Smooth muscle cell (in vitro differentiated cells): ENCODE measurements around the gene SLC35A3. TPM values are rescaled to one million over a fixed set of nuclear protein-coding genes. Genes with fewer than 3 reads are reported as not detected.

Experiments used
- DNase-seq: peaks from one replicate; lab custom pipeline; 2025; ENCODE audit not compliant: unreplicated experiment; lab: John Stamatoyannopoulos, UW
- H2AFZ ChIP-seq: fragments of 200-600 bp; sonication (generic); 2 replicates; pipeline ENCODE4 v1.6.0; 2016; ENCODE audit warnings: antibody characterized with exemption, low read depth, mild to moderate bottlenecking
- H3F3A ChIP-seq: fragments of 200-600 bp; sonication (generic); 2 replicates; pipeline ENCODE4 v1.6.0; 2017; ENCODE audit warnings: antibody characterized with exemption, low read depth
- H3K27ac ChIP-seq: fragments of 200-600 bp; sonication (generic); 2 replicates; pipeline ENCODE4 v1.5.1; 2016; ENCODE audit warnings: low read depth, mild to moderate bottlenecking
- H3K27me3 ChIP-seq: fragments of 200-600 bp; sonication (generic); 2 replicates; pipeline ENCODE4 v1.6.1; 2016; ENCODE audit warnings: low read depth, mild to moderate bottlenecking
- H3K36me3 ChIP-seq: fragments of 200-600 bp; sonication (generic); 2 replicates; pipeline ENCODE4 v1.5.1; 2016; ENCODE audit warnings: low read depth
- H3K4me1 ChIP-seq: fragments of 200-600 bp; sonication (generic); 2 replicates; pipeline ENCODE4 v1.5.1; 2016; ENCODE audit warnings: low read depth
- H3K4me2 ChIP-seq: fragments of 200-600 bp; sonication (generic); 2 replicates; pipeline ENCODE4 v1.6.0; 2016; ENCODE audit warnings: mild to moderate bottlenecking
- H3K4me3 ChIP-seq: fragments of 200-600 bp; sonication (generic); 2 replicates; pipeline ENCODE4 v1.5.1; 2016; ENCODE audit warnings: mild to moderate bottlenecking
- H3K79me2 ChIP-seq: fragments of 200-600 bp; sonication (generic); 2 replicates; pipeline ENCODE4 v1.6.0; 2016; ENCODE audit warnings: low read depth, mild to moderate bottlenecking
- H3K9ac ChIP-seq: fragments of 200-600 bp; sonication (generic); 2 replicates; pipeline ENCODE4 v1.6.0; 2016; ENCODE audit warnings: low read depth
- H3K9me3 ChIP-seq: fragments of 200-600 bp; sonication (generic); replicated peaks from 2 replicates; pipeline ENCODE4 v1.5.1; 2016; ENCODE audit warnings: low read depth
- H4K20me1 ChIP-seq: fragments of 200-600 bp; sonication (generic); 2 replicates; pipeline ENCODE4 v1.6.0; 2016; ENCODE audit warnings: low read depth
- CTCF ChIP-seq: fragments of 200-600 bp; sonication (generic); IDR thresholded peaks from 2 replicates; pipeline ENCODE4 v1.5.1; 2017; ENCODE audit warnings: borderline replicate concordance, mild to moderate bottlenecking, antibody characterized with exemption; ENCODE audit not compliant: insufficient read depth, poor library complexity, severe bottlenecking
- WGBS: methylation state at CpG from one replicate; pipeline ENCODE4 v1.1.7; 2016; ENCODE audit warnings: low lambda C conversion rate; 5-methylcytosine and 5-hydroxymethylcytosine counted together
- polyA plus RNA-seq: library from polyadenylated mRNA; unstranded; fragments of >200 nt; fragmentation: Nextera tagmentation; extraction: Ambion mirVana; gene quantifications from 2 replicates; pipeline ENCODE4 v1.2.1, GENCODE V29; 2016
- total RNA-seq: library from RNA; depleted of rRNA; stranded (reverse); fragments of >200 nt; gene quantifications from 2 replicates; pipeline ENCODE4 v1.2.3, GENCODE V29; 2014

SLC35A3 gene
- total and polyA plus RNA-seq, 2 experiments from 2014 or later = 8.2 to 33.5 TPM

GRCh38 chr1:99992044-99992722 lies 22.4 kb downstream of the SLC35A3 start:
- Histone ChIP-seq H3K9me3 (no peaks in the 10 kb centered on the region), H3F3A (no peaks in the 10 kb centered on the region), H3K4me3 (no peak overlapping the region), H3K4me1 (no peaks in the 10 kb centered on the region), H3K36me3 (peaks cover 13% of the 10 kb centered on the region), H3K4me2 (no peak overlapping the region), H3K9ac (no peak overlapping the region), H2AFZ (no peak overlapping the region), H3K79me2 (peaks cover 47% of the 10 kb centered on the region), H4K20me1 (peaks cover 13% of the 10 kb centered on the region), H3K27ac (peak overlapping the region; percentile 6), H3K27me3 (no peaks in the 10 kb centered on the region)
- no peak for TF ChIP-seq CTCF
- no peak for DNase-seq

- Histone ChIP-seq H3K36me3 (peaks cover 13% of the 10 kb centered on the region), H3K9ac (no peak overlapping the region), H3K9me3 (no peaks in the 10 kb centered on the region), H2AFZ (no peak overlapping the region), H3K4me1 (no peaks in the 10 kb centered on the region), H3K79me2 (peaks cover 41% of the 10 kb centered on the region), H3K27me3 (no peaks in the 10 kb centered on the region), H3K4me3 (no peak overlapping the region), H3K27ac (peak overlapping the region; percentile 6), H4K20me1 (peaks cover 13% of the 10 kb centered on the region), H3K4me2 (no peak overlapping the region), H3F3A (no peaks in the 10 kb centered on the region)
- DNase-seq = no peak
- no peak for TF ChIP-seq CTCF
- WGBS = 79% methylated on average over 3 of the region's 3 CpGs
Measured at GRCh38 chr1:99992760-99993467, 23.1 kb downstream of the SLC35A3 start.

GRCh38 chr1:99993468-99993845 lies 23.7 kb downstream of the SLC35A3 start:
- Histone ChIP-seq H3K36me3 (peaks cover 13% of the 10 kb centered on the region), H3F3A (no peaks in the 10 kb centered on the region), H2AFZ (no peak overlapping the region), H4K20me1 (peaks cover 12% of the 10 kb centered on the region), H3K79me2 (peaks cover 36% of the 10 kb centered on the region), H3K4me3 (no peak overlapping the region), H3K4me2 (no peak overlapping the region), H3K4me1 (no peaks in the 10 kb centered on the region), H3K9me3 (no peaks in the 10 kb centered on the region), H3K27me3 (no peaks in the 10 kb centered on the region), H3K9ac (no peak overlapping the region), H3K27ac (no peak overlapping the region)
- no peak for TF ChIP-seq CTCF
- DNase-seq = no peak
- 95% methylated on average over 5 of the region's 5 CpGs for WGBS
